ENCODE measurements around the gene MAD1L1. TPM values are rescaled to one million over a fixed set of nuclear protein-coding genes. Genes with fewer than 3 reads are reported as not detected.

The MAD1L1 gene
- total and polyA plus RNA-seq, 4 donors: 43.0 to 54.9 (median 49.9) TPM

GRCh38 chr7:2198206-2198605 lies 34.5 kb downstream of the MAD1L1 start:
- ATAC-seq (ENCODE audit: insufficient read depth, low FRiP score): peak; percentile 48
- no peak for TF ChIP-seq CTCF (IDR thresholded peaks at IDR 0.05; ENCODE audit: control extremely low read depth, extremely low read depth)
- peak in 1 of 3 donors; percentile 12 for DNase-seq
- no peak overlapping the region for H3K4me3 ChIP-seq
- H3K4me1 ChIP-seq (ENCODE audit: control insufficient read depth in 5 of 5, insufficient read depth in 5 of 5, low read length in 5 of 5): peaks cover 0 to 6% (median 0%) of the 10 kb centered on the region in 5 donors
- no peaks in the 10 kb centered on the region for H3K27me3 ChIP-seq (ENCODE audit: control insufficient read depth in 3 of 3, insufficient read depth in 3 of 3, low read length in 2 of 3)
- no peak overlapping the region for H3K9ac ChIP-seq (ENCODE audit: insufficient read depth in 1 of 2, low read length in 2 of 2)
- H3K9me3 ChIP-seq (ENCODE audit: control insufficient read depth in 4 of 4, insufficient read depth in 3 of 4, low read length in 3 of 4): peaks cover 0 to 4% (median 0%) of the 10 kb centered on the region in 4 donors
- WGBS, 2 donors: 77 to 94% methylated on average over 15 of the region's 15 CpGs
- H3K27ac ChIP-seq (ENCODE audit: low read depth in 1 of 2, low read length in 1 of 2): no peak overlapping the region
- peaks cover 0 to 41% (median 14%) of the 10 kb centered on the region in 4 donors for H3K36me3 ChIP-seq (ENCODE audit: control insufficient read depth in 4 of 4, insufficient read depth in 4 of 4, low read length in 4 of 4)

GRCh38 chr7:2197436-2198155 lies 35.1 kb downstream of the MAD1L1 start:
- TF ChIP-seq CTCF (IDR thresholded peaks at IDR 0.05; ENCODE audit: control extremely low read depth, extremely low read depth): no peak
- H3K4me1 ChIP-seq (ENCODE audit: control insufficient read depth in 5 of 5, insufficient read depth in 5 of 5, low read length in 5 of 5): peaks cover 0 to 4% (median 0%) of the 10 kb centered on the region in 5 donors
- 91 to 92% methylated on average over 21 of the region's 21 CpGs for WGBS, 2 donors
- peaks cover 0 to 41% (median 14%) of the 10 kb centered on the region in 4 donors for H3K36me3 ChIP-seq (ENCODE audit: control insufficient read depth in 4 of 4, insufficient read depth in 4 of 4, low read length in 4 of 4)
- no peak overlapping the region for H3K4me3 ChIP-seq
- no peak overlapping the region for H3K27ac ChIP-seq (ENCODE audit: low read depth in 1 of 2, low read length in 1 of 2)
- no peaks in the 10 kb centered on the region for H3K27me3 ChIP-seq (ENCODE audit: control insufficient read depth in 3 of 3, insufficient read depth in 3 of 3, low read length in 2 of 3)
- peak in 1 of 3 donors; percentile 7 for DNase-seq
- no peak for ATAC-seq (ENCODE audit: insufficient read depth, low FRiP score)
- peaks cover 0 to 4% (median 0%) of the 10 kb centered on the region in 4 donors for H3K9me3 ChIP-seq (ENCODE audit: control insufficient read depth in 4 of 4, insufficient read depth in 3 of 4, low read length in 3 of 4)
- no peak overlapping the region for H3K9ac ChIP-seq (ENCODE audit: insufficient read depth in 1 of 2, low read length in 2 of 2)

- no peak for TF ChIP-seq CTCF (IDR thresholded peaks at IDR 0.05; ENCODE audit: control extremely low read depth, extremely low read depth)
- H3K9ac ChIP-seq (ENCODE audit: insufficient read depth in 1 of 2, low read length in 2 of 2): no peak overlapping the region
- peaks cover 0 to 4% (median 0%) of the 10 kb centered on the region in 4 donors for H3K9me3 ChIP-seq (ENCODE audit: control insufficient read depth in 4 of 4, insufficient read depth in 3 of 4, low read length in 3 of 4)
- 85 to 91% methylated on average over 32 of the region's 32 CpGs for WGBS, 2 donors
- ATAC-seq (ENCODE audit: insufficient read depth, low FRiP score) (no peak), DNase-seq (no peak)
- H3K4me1 ChIP-seq (ENCODE audit: control insufficient read depth in 5 of 5, insufficient read depth in 5 of 5, low read length in 5 of 5): peaks cover 0 to 2% (median 0%) of the 10 kb centered on the region in 5 donors
- no peak overlapping the region for H3K4me3 ChIP-seq
- H3K27me3 ChIP-seq (ENCODE audit: control insufficient read depth in 3 of 3, insufficient read depth in 3 of 3, low read length in 2 of 3): no peaks in the 10 kb centered on the region
- no peak overlapping the region for H3K27ac ChIP-seq (ENCODE audit: low read depth in 1 of 2, low read length in 1 of 2)
- H3K36me3 ChIP-seq (ENCODE audit: control insufficient read depth in 4 of 4, insufficient read depth in 4 of 4, low read length in 4 of 4): peaks cover 0 to 33% (median 14%) of the 10 kb centered on the region in 4 donors
These were observed 36.1 kb downstream of the MAD1L1 start for GRCh38 chr7:2196381-2197378.
